IPS DF 6.9 (cell line): ENCODE measurements around the gene DMRTA1.
"Not testable (repeated sequence)": the region's sequence is repeated elsewhere in the genome, so short reads cannot be mapped to it uniquely, and the experiment has no call there.

ENCODE experiments used
- DNase-seq: peaks from one replicate; pipeline ENCODE4 v3.0.0-alpha.2; 2013; ENCODE audit warnings: low read depth, low spot score
- H3K27ac ChIP-seq: one replicate; pipeline ENCODE4 v1.5.1; 2013; ENCODE audit warnings: low read length, control low read depth
- H3K27me3 ChIP-seq: 2 replicates; pipeline ENCODE4 v1.6.1; 2013; ENCODE audit warnings: mild to moderate bottlenecking, low read length; ENCODE audit not compliant: control insufficient read depth, insufficient read depth
- H3K36me3 ChIP-seq: 2 replicates; pipeline ENCODE4 v1.6.1; 2013; ENCODE audit warnings: low read length; ENCODE audit not compliant: control insufficient read depth, insufficient read depth
- H3K4me1 ChIP-seq: 2 replicates; pipeline ENCODE4 v1.6.1; 2013; ENCODE audit warnings: low read length; ENCODE audit not compliant: control insufficient read depth, insufficient read depth
- H3K4me3 ChIP-seq: 2 replicates; pipeline ENCODE4 v1.5.1; 2013; ENCODE audit warnings: mild to moderate bottlenecking, low read length
- H3K9me3 ChIP-seq: 2 replicates; pipeline ENCODE4 v1.6.1; 2013; ENCODE audit warnings: low read length, inconsistent platforms; ENCODE audit not compliant: control insufficient read depth, insufficient read depth
- WGBS: extraction: QIAGEN DNeasy Blood & Tissue Kit; methylation state at CpG from one replicate; pipeline ENCODE4 v1.1.7; 2013; ENCODE audit warnings: mixed read lengths, missing lambda C conversion rate; ENCODE audit not compliant: insufficient read length, insufficient coverage; 5-methylcytosine and 5-hydroxymethylcytosine counted together

Gene DMRTA1

DNA sequence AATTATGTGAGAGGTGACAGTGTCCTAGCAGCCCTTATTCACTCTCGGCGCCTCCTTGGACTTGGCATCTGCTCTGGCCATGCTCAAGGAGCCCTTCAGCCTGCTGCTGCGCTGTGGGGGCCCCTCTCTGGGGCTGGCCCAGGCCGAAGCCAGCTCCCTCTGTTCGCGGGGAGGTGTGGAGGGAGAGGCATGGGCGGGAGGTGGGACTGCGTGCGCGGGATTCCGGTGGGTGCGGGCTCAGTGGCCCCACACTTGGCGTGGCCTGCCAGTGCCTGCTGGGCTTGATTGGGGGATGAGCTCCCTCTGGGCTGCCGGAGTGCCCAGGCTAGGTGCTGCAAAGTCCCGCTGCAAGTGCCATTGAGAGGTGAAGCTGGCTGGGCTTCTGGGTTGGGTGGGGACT is 12.9 kb upstream of the DMRTA1 start:
- Histone ChIP-seq H3K27ac (no peak overlapping the region), H3K9me3 (no peaks in the 10 kb centered on the region), H3K27me3 (no peaks in the 10 kb centered on the region), H3K4me1 (no peaks in the 10 kb centered on the region), H3K4me3 (no peak overlapping the region), H3K36me3 (no peaks in the 10 kb centered on the region)
- DNase-seq = no peak
- no CpG with 5 or more reads among the region's 15 CpGs for WGBS

GRCh38 chr9:22435252-22435651 is 11.4 kb upstream of the DMRTA1 start:
- H3K27ac ChIP-seq, H3K4me3 ChIP-seq, H3K4me1 ChIP-seq, H3K27me3 ChIP-seq, DNase-seq, H3K36me3 ChIP-seq, H3K9me3 ChIP-seq: not testable (repeated sequence)
- no CpG with 5 or more reads among the region's 3 CpGs for WGBS

- H3K27me3 ChIP-seq = not testable (repeated sequence)
- no CpG with 5 or more reads among the region's 8 CpGs for WGBS
Observed at GRCh38 chr9:22437461-22438067, 9.1 kb upstream of the DMRTA1 start.

DNA sequence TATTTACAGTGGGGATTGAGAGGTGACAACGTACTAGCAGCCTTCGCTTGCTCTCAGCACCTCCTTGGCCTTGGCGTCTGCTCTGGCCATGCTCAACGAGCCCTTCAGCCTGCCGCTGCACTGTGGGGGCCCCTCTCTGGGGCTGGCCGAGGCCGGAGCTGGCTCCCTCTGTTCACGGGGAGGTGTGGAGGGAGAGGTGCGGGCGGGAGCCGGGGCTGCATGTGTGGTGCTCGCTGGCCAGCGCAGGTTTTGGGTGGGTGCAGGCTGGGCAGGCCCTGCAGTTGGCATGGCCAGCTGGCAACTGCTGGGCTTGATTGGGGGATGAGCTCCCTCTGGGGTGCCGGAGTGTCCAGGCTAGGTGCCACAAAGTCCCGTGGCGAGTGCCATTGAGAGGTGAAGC is 5.8 kb upstream of the DMRTA1 start:
- no peak overlapping the region for H3K27ac ChIP-seq
- DNase-seq = no peak
- no peak overlapping the region for H3K4me3 ChIP-seq
- H3K27me3 ChIP-seq = no peaks in the 10 kb centered on the region
- WGBS = no CpG with 5 or more reads among the region's 16 CpGs
- no peaks in the 10 kb centered on the region for H3K9me3 ChIP-seq
- H3K4me1 ChIP-seq = no peaks in the 10 kb centered on the region
- no peaks in the 10 kb centered on the region for H3K36me3 ChIP-seq

More at GRCh38 chr9:22437461-22438067, 9.1 kb upstream of the DMRTA1 start:
- not testable (repeated sequence) for H3K4me3 ChIP-seq, H3K27ac ChIP-seq, H3K4me1 ChIP-seq, H3K36me3 ChIP-seq, H3K9me3 ChIP-seq, DNase-seq

- H3K9me3 ChIP-seq = no peaks in the 10 kb centered on the region
- DNase-seq = no peak
- no peaks in the 10 kb centered on the region for H3K4me1 ChIP-seq
- H3K4me3 ChIP-seq = peak overlapping the region; percentile 76
- no CpG with 5 or more reads among the region's 70 CpGs for WGBS
- H3K36me3 ChIP-seq = no peaks in the 10 kb centered on the region
- H3K27ac ChIP-seq = no peak overlapping the region
- H3K27me3 ChIP-seq = no peaks in the 10 kb centered on the region
Observed at GRCh38 chr9:22446950-22447617, 460 bp downstream of the DMRTA1 start.

DNA sequence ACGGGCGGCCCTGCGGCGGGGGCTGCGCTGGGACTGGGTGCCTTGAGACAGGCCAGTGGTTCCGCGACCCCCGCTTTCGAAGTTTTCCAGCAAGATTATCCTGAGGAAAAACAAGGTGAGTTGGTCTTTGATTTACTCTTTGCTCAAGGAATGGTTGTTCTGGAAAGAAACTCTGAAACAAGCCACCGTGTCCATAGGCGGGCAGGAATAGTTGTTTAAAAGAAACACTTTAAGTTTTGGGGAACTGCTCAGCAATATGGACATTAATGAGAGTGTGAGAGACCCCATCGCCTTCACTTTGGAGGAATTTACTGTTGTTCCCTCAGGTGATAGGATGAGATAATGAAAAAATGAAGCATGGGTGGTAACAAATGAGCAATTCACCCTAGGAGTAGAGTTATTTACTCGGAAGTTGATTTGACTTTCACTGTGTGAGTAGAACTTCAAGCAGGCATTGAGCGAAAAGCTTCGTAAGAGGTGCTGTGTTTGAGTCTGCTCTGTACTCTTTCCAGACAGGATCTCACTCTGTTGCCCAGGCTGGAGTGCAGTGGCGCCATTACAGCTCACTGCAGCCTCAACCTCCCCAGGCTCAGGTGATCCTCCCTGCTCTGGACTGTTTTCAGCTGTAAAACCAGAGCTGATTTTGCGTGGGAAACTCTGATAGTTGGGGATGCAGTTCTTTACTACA is 1.1 kb downstream of the DMRTA1 start:
- WGBS = no CpG with 5 or more reads among the region's 17 CpGs
- DNase-seq = no peak
- H3K4me3 ChIP-seq = peak overlapping the region; percentile 76; the same call in 1 of the 2 replicates
- H3K4me1 ChIP-seq = no peaks in the 10 kb centered on the region
- no peaks in the 10 kb centered on the region for H3K36me3 ChIP-seq
- H3K27ac ChIP-seq = no peak overlapping the region
- no peaks in the 10 kb centered on the region for H3K9me3 ChIP-seq
- H3K27me3 ChIP-seq = no peaks in the 10 kb centered on the region

DNA sequence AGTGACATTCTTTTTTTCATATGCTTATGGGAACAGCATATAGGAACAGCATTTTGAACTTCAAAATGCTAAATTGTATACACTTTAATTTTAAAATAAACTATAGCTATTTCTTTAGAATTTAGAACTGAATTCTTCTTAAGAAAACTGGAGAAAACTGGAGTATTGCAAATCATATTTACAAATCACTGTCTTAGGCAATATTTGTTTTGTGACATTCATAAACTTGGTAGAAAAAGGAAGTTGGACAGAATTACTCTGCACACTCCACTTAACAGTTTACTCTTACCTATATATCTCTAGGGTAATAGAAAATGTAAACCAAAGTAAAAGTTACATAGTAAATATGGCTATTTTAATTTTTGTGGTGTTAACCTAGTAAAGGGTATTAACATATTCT is 3.1 kb downstream of the DMRTA1 start:
- Histone ChIP-seq H3K4me1 (no peaks in the 10 kb centered on the region), H3K9me3 (no peaks in the 10 kb centered on the region), H3K27ac (no peak overlapping the region), H3K4me3 (no peak overlapping the region), H3K27me3 (no peaks in the 10 kb centered on the region), H3K36me3 (no peaks in the 10 kb centered on the region)
- no peak for DNase-seq

DNA sequence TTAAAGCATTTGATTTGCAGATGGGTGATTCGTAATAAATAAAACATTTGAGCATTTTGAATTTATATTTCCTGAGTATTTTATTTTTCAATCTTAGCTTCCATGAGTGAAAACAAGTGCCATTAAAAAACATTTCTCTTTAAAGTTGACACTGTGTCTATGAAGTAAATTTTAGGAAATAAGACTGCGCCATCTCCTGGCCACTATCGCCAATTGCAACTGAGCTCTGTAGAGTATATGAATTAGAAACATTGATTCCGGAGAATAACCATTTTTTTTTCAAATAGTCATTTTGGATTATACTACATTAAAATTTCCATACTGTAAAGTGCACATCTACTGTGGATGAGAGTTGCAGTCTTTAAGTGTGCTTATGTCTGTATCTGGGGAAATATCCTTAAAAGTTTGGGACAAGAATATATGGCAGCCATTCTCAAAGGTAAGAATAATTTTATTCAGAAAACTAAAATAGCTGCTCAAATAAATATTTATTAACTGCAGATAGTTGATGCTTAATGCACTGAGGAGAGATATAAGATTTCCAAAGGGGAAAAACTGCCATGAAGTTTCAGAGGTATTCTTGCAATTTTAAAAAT is 5.9 kb downstream of the DMRTA1 start:
- WGBS = no CpG with 5 or more reads among the region's 4 CpGs
- no peak for DNase-seq

DNA sequence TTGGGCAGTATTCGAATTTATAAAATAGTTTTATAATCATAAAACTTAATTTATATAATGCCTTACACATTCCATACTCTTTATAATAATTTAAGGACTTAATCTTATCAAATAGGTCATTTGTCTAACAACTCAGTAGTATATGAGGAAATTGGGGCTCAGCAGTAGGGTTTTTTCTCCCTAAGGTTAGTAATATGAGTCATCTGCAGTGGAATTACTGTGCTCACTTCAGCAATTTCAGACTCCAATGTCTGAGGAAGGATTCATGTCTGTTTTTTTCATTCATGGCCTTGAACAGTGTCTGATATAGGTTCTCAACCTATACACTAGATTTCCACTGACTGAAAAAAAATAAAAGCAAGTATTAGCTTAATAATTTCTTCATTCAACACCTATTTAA is 7.4 kb downstream of the DMRTA1 start:
- WGBS = no CpG with 5 or more reads among the region's 1 CpG
- no peaks in the 10 kb centered on the region for H3K4me1 ChIP-seq
- H3K27ac ChIP-seq = no peak overlapping the region

More for the DNA sequence above, 5.9 kb downstream of the DMRTA1 start:
- H3K4me3 ChIP-seq = no peak overlapping the region
- H3K9me3 ChIP-seq = no peaks in the 10 kb centered on the region
- H3K27ac ChIP-seq = no peak overlapping the region
- H3K27me3 ChIP-seq = no peaks in the 10 kb centered on the region
- H3K36me3 ChIP-seq = no peaks in the 10 kb centered on the region
- H3K4me1 ChIP-seq = no peaks in the 10 kb centered on the region

DNA sequence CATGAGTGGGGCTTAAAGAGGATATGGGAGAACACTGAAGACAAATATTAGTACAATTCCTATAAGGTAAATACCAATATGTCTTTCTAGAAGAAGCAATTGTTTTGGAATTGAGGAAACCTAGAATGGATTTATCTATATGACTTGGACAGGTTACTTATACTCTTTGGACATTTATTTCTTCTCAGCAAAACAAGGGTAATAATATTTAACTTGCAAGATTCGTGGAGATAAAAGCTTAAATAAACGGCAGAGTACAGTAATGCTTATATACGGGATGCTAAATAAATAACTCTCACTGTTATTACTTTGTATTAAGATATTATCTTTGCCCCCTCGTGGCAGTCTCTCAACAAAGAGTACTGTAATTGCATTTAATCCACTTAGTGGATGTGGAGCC is 8.6 kb downstream of the DMRTA1 start:
- no CpG with 5 or more reads among the region's 4 CpGs for WGBS
- H3K36me3 ChIP-seq = no peaks in the 10 kb centered on the region
- no peak overlapping the region for H3K27ac ChIP-seq

More for the DNA sequence above, 7.4 kb downstream of the DMRTA1 start:
- DNase-seq = no peak
- Histone ChIP-seq H3K4me3 (no peak overlapping the region), H3K9me3 (no peaks in the 10 kb centered on the region), H3K36me3 (no peaks in the 10 kb centered on the region), H3K27me3 (no peaks in the 10 kb centered on the region)

More for the DNA sequence above, 8.6 kb downstream of the DMRTA1 start:
- Histone ChIP-seq H3K4me3 (no peak overlapping the region), H3K27me3 (no peaks in the 10 kb centered on the region), H3K4me1 (no peaks in the 10 kb centered on the region), H3K9me3 (no peaks in the 10 kb centered on the region)
- DNase-seq = no peak
